Measurements from ENCODE around the gene TTF2. TPM values are rescaled to one million over a fixed set of nuclear protein-coding genes. Genes with fewer than 3 reads are reported as not detected.
A peak's percentile ranks its signal among the peaks of the same experiment; 100 is the strongest.
"Not testable (repeated sequence)": the region's sequence is repeated elsewhere in the genome, so short reads cannot be mapped to it uniquely, and the experiment has no call there.

Gene TTF2
- total RNA-seq, 1 donor from 2014 or later, result 47.5 TPM

DNA sequence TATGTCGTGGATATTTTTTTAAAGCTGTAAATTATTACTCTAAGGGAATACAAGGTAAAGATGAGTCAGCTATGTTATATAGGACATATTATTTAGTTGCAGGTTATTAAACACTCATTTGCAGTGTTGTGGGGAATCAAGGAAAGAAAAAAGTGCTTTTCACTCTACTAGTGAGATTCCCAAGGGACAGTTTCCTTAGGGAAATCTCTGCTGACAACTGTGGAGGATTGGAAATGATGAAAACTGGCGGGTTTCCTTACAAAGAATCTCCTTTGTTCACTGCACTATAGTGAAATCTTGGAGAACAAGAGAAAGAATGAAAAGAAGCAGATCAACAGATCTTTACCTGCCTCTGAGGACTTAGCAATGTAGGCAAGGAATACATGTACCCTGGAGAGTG, 85.9 kb downstream of the TTF2 start:
- Mint-ChIP-seq H3K27me3 (no peaks in the 10 kb centered on the region), H3K4me1 (ENCODE audit: unreplicated experiment) (peaks cover 39% of the 10 kb centered on the region), H3K36me3 (no peaks in the 10 kb centered on the region), H3K4me3 (no peak overlapping the region), H3K27ac (peak overlapping the region; percentile 25), H3K9me3 (no peaks in the 10 kb centered on the region)
- no peak for TF ChIP-seq CTCF (conservative IDR thresholded peaks at IDR 0.05)
- no peak for DNase-seq (ENCODE audit: extremely low spot score, unreplicated experiment)

DNA sequence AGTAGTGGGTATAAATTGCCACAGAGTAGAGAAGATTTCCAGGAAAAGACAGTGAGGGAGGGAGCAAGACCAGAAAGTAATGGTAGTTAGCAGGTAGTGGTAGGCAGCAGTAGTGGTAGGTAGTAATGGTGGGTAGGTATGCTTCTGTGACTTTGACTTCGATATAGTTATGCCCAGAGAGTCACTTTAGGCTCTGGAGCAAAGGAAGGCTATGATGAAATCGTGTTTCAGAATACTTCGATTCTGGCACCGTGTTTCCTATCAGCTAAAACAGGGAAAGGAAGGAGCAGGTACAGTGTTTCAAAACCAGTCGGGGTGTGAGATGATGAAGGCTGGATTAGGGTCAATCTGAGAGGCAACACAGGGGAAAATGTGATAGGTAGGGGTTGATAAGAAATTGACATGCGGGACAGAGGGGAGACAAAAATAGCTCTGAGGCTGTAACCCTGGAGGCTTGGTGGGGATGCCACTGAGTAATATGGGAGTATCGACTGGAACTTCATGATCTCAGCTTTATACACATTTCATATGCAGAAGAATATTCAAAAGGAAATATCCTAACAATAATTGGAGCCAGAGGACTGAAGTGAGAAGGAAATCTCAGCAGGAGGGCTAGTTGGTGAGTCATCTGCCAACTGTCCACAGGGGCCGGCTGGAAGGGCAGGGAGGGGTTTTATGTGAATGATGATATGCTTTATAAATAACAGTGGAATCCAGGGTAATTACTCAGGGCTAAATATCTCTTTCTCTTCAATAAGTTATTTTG, 86.6 kb downstream of the TTF2 start:
- Mint-ChIP-seq H3K4me1 (ENCODE audit: unreplicated experiment) (peaks cover 39% of the 10 kb centered on the region), H3K27ac (peak overlapping the region; percentile 25), H3K36me3 (no peaks in the 10 kb centered on the region), H3K9me3 (no peaks in the 10 kb centered on the region), H3K4me3 (peak overlapping the region; percentile 26), H3K27me3 (no peaks in the 10 kb centered on the region)
- no peak for TF ChIP-seq CTCF (conservative IDR thresholded peaks at IDR 0.05)
- DNase-seq (ENCODE audit: extremely low spot score, unreplicated experiment), result no peak

DNA sequence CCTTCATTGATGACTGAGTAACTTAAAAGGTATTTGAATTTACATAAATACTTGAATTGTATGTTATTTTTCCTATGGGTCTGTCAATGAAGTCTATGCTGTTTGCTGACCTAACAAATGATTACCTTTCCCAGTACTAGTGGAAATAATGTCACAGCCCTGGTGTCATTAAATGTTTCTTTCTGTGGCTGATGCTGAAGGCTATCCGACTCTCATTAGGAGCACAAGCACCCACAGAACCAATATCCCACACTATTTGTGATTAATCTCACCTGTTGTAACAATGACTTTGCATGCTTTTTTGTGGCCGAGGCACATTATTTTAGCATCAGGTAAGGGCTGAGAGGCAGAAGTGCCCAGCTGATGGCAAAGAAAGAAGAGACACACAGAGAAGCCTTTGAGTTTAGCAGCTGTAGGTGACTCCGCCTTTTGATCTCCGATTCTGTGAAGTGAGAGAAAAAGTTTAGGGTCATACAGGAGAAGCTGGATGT, 87.3 kb downstream of the TTF2 start:
- H3K27me3 Mint-ChIP-seq, result no peaks in the 10 kb centered on the region
- H3K4me3 Mint-ChIP-seq, result no peak overlapping the region
- H3K36me3 Mint-ChIP-seq, result no peaks in the 10 kb centered on the region
- DNase-seq (ENCODE audit: extremely low spot score, unreplicated experiment), result no peak
- H3K27ac Mint-ChIP-seq, result no peak overlapping the region
- TF ChIP-seq CTCF (conservative IDR thresholded peaks at IDR 0.05), result no peak
- H3K4me1 Mint-ChIP-seq (ENCODE audit: unreplicated experiment), result peaks cover 39% of the 10 kb centered on the region
- no peaks in the 10 kb centered on the region for H3K9me3 Mint-ChIP-seq

DNA sequence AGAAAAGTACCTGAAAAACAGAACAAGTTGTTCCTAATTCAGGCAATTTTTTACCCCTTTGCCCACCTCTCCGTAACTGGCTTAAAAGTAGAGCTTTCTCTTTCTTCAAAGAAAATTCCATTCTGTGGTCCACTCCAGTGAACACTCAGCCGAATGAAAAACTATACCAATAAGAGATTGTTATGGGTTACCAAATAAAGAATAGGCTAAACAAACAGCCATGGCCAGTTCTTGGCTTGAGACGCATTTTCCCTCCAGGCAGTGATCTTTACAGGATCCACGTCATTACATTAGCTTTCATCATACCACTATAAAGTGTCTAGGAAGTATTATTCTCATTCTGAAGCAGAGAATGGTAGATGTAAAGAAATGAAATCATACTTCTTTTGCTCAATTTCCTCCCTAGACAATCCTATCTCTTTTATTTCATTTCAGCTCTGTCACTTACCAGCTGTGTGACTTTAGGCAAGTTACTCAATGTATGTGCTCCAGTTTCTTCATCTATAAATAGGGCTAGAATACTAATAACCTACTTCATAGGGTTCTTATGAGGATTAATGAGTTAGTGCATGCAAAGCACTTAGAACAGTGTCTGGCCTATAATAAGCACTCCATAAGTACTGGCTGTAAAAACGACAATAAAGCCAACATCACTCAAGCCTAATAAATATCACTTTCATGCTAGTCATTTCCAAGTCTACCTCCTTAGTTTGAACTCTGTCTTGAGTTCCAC, 87.9 kb downstream of the TTF2 start:
- TF ChIP-seq CTCF (conservative IDR thresholded peaks at IDR 0.05), result no peak
- Mint-ChIP-seq H3K27ac (peak overlapping the region; percentile 1), H3K36me3 (no peaks in the 10 kb centered on the region), H3K9me3 (no peaks in the 10 kb centered on the region), H3K4me3 (no peak overlapping the region), H3K27me3 (no peaks in the 10 kb centered on the region), H3K4me1 (ENCODE audit: unreplicated experiment) (peaks cover 39% of the 10 kb centered on the region)
- DNase-seq (ENCODE audit: extremely low spot score, unreplicated experiment), result no peak

GRCh38 chr1:117150316-117150715, 90.2 kb downstream of the TTF2 start:
- Mint-ChIP-seq H3K27ac (no peak overlapping the region), H3K27me3 (no peaks in the 10 kb centered on the region), H3K9me3 (no peaks in the 10 kb centered on the region), H3K4me3 (no peak overlapping the region), H3K4me1 (ENCODE audit: unreplicated experiment) (peaks cover 35% of the 10 kb centered on the region), H3K36me3 (no peaks in the 10 kb centered on the region)
- DNase-seq (ENCODE audit: extremely low spot score, unreplicated experiment), result no peak
- no peak for TF ChIP-seq CTCF (conservative IDR thresholded peaks at IDR 0.05)

- not testable (repeated sequence) for H3K4me3 Mint-ChIP-seq, H3K36me3 Mint-ChIP-seq
- H3K4me1 Mint-ChIP-seq (ENCODE audit: unreplicated experiment), result peaks cover 30% of the 10 kb centered on the region
Measured at GRCh38 chr1:117151305-117151704, 91.2 kb downstream of the TTF2 start.

More at GRCh38 chr1:117151305-117151704, 91.2 kb downstream of the TTF2 start:
- H3K27me3 Mint-ChIP-seq; H3K27ac Mint-ChIP-seq; H3K9me3 Mint-ChIP-seq; DNase-seq (ENCODE audit: extremely low spot score, unreplicated experiment): not testable (repeated sequence)

All from type B pancreatic cell (in vitro differentiated cells).